HCT116 (cell line): ENCODE results near the gene KRTCAP2. TPM values are rescaled to one million over a fixed set of nuclear protein-coding genes. Genes with fewer than 3 reads are reported as not detected.
A peak's percentile ranks its signal among the peaks of the same experiment; 100 is the strongest.

Source experiments
- ATAC-seq: fragments of 200-7000 bp; cut with Tn5 transposase; 2 replicates; pipeline ENCODE4 v1.9.1; 2020; ENCODE audit warnings: mild to moderate bottlenecking, moderate library complexity
- BruUV-seq: library from RNA; stranded (reverse); fragments of 400-500 nt; replicated peaks from 2 replicates; lab custom pipeline; 2021; lab: Mats Ljungman, UMichigan
- CTCF ChIA-PET: fragments of 300-600 bp; sonication (Branson Sonifier 250); formaldehyde crosslinking; loops from one replicate; lab custom pipeline; 2021; ENCODE audit warnings: antibody characterized with exemption; lab: Charles Lee
- POLR2A ChIA-PET: fragments of 300-600, 350-600 bp; sonication (Branson Sonifier 250); formaldehyde crosslinking; loops from one replicate; lab custom pipeline; 2021; ENCODE audit warnings: antibody characterized with exemption; lab: Charles Lee
- RAD21 ChIA-PET, 2 experiments: fragments of 300-600 bp; sonication (Branson Sonifier 250); formaldehyde crosslinking; loops; one replicate each; lab custom pipeline; 2023; ENCODE audit warnings: low total read pairs in 2 of 2; ENCODE audit not compliant: uncharacterized antibody in 2 of 2, unreplicated experiment in 2 of 2, low non-redundant PET in 1 of 2; lab: Charles Lee
- DNase-seq: peaks from one replicate; pipeline ENCODE4 v3.0.0-alpha.2; 2010; ENCODE audit warnings: low read depth, low spot score
- H2AFZ ChIP-seq: fragments of 200-600 bp; shearing (Covaris generic), sonication (generic); 2 replicates; pipeline ENCODE4 v1.6.1; 2017; ENCODE audit warnings: low read depth, mixed run types, mixed read lengths, antibody characterized with exemption, low read length; ENCODE audit not compliant: poor library complexity, severe bottlenecking
- H3K27ac ChIP-seq: 2 replicates; pipeline ENCODE4 v1.5.1; 2012; ENCODE audit warnings: low read depth, low read length
- H3K27me3 ChIP-seq: fragments of 200-600 bp; sonication (generic); 2 replicates; pipeline ENCODE4 v1.6.1; 2016; ENCODE audit warnings: mixed run types, low read length, mixed read lengths; ENCODE audit not compliant: insufficient read depth
- H3K36me3 ChIP-seq, 2 experiments: fragments of 200-500 bp in 1 of 2; fragments of 200-600 bp in 1 of 2; sonication (Bioruptor generic) in 1 of 2; sonication (generic) in 1 of 2; 2 replicates each; pipeline versions ENCODE4 v1.5.1 to v1.6.1; 2014 to 2016; ENCODE audit warnings: low read length in 2 of 2, inconsistent platforms in 1 of 2, mixed read lengths in 1 of 2, mixed run types in 1 of 2; ENCODE audit not compliant: insufficient read depth in 2 of 2, control insufficient read depth in 1 of 2
- H3K4me1 ChIP-seq, 2 experiments: fragments of 200-600 bp in 1 of 2; sonication (generic) in 1 of 2; 2 replicates each; pipeline versions ENCODE4 v1.5.1 to v1.6.1; 2012 to 2017; ENCODE audit warnings: low read length in 2 of 2, inconsistent platforms in 1 of 2, mild to moderate bottlenecking in 1 of 2, mixed read lengths in 1 of 2, mixed run types in 1 of 2, moderate library complexity in 1 of 2; ENCODE audit not compliant: insufficient read depth in 2 of 2, control insufficient read depth in 1 of 2
- H3K4me2 ChIP-seq: fragments of 200-600 bp; sonication (generic); 2 replicates; pipeline ENCODE4 v1.6.1; 2017; ENCODE audit warnings: mixed run types, low read length, mixed read lengths
- H3K4me3 ChIP-seq, 2 experiments: fragments of 200-600 bp in 1 of 2; sonication (generic) in 1 of 2; replicated peaks in 1 of 2; 2 replicates each; pipeline ENCODE4 v1.5.1; 2011 to 2016; ENCODE audit warnings: low read length in 2 of 2, control low read depth in 1 of 2, low read depth in 1 of 2, mild to moderate bottlenecking in 1 of 2, mixed read lengths in 1 of 2, mixed run types in 1 of 2
- H3K79me2 ChIP-seq: fragments of 200-600 bp; sonication (generic); 2 replicates; pipeline ENCODE4 v1.6.1; 2017; ENCODE audit warnings: mild to moderate bottlenecking, mixed run types, low read length, moderate library complexity, mixed read lengths; ENCODE audit not compliant: insufficient read depth
- H3K9ac ChIP-seq: fragments of 200-600 bp; sonication (generic); 2 replicates; pipeline ENCODE4 v1.6.1; 2016; ENCODE audit warnings: low read length, mixed read lengths
- H3K9me2 ChIP-seq: fragments of 200-600 bp; sonication (generic), shearing (Covaris generic); 2 replicates; pipeline ENCODE4 v1.6.1; 2017; ENCODE audit warnings: mixed run types, mild to moderate bottlenecking, moderate library complexity; ENCODE audit not compliant: insufficient read depth
- H3K9me3 ChIP-seq, 2 experiments: fragments of 200-500 bp in 1 of 2; fragments of 200-600 bp in 1 of 2; sonication (Bioruptor generic) in 1 of 2; sonication (generic) in 1 of 2; 2 replicates each; pipeline ENCODE4 v1.6.1; 2014 to 2017; ENCODE audit warnings: low read length in 2 of 2, mixed read lengths in 2 of 2, inconsistent platforms in 1 of 2, low read depth in 1 of 2, mild to moderate bottlenecking in 1 of 2, mixed run types in 1 of 2, moderate library complexity in 1 of 2; ENCODE audit not compliant: control insufficient read depth in 1 of 2, insufficient read depth in 1 of 2
- H4K20me1 ChIP-seq: fragments of 200-600 bp; sonication (generic), shearing (Covaris generic); 2 replicates; pipeline ENCODE4 v1.6.1; 2017; ENCODE audit warnings: mixed run types, mild to moderate bottlenecking, moderate library complexity; ENCODE audit not compliant: insufficient read depth
- CBX3 ChIP-seq: IDR thresholded peaks from 2 replicates; pipeline ENCODE4 v1.6.1; 2012; ENCODE audit warnings: low read depth
- CEBPB ChIP-seq: IDR thresholded peaks from 2 replicates; pipeline ENCODE4 v1.6.1; 2012; ENCODE audit warnings: low read depth
- ELF1 ChIP-seq: IDR thresholded peaks from 2 replicates; pipeline ENCODE4 v1.6.1; 2012; ENCODE audit warnings: low read depth, borderline replicate concordance
- EZH2 ChIP-seq: fragments of 200-600 bp; sonication (generic); IDR thresholded peaks from 2 replicates; pipeline ENCODE4 v1.6.1; 2017; ENCODE audit warnings: antibody characterized with exemption, mixed run types
- FOSL1 ChIP-seq: IDR thresholded peaks from 2 replicates; pipeline ENCODE4 v1.6.1; 2012; ENCODE audit warnings: low read depth
- RAD21 ChIP-seq: IDR thresholded peaks from 2 replicates; pipeline ENCODE4 v1.6.1; 2012; ENCODE audit warnings: low read depth, mild to moderate bottlenecking
- REST ChIP-seq: IDR thresholded peaks from 2 replicates; pipeline ENCODE4 v1.6.1; 2012; ENCODE audit warnings: low read depth
- SIN3A ChIP-seq: IDR thresholded peaks from 2 replicates; pipeline ENCODE4 v1.6.1; 2012; ENCODE audit warnings: low read depth
- SP1 ChIP-seq: IDR thresholded peaks from 2 replicates; pipeline ENCODE4 v1.6.1; 2012; ENCODE audit warnings: low read depth
- TCF7L2 ChIP-seq: IDR thresholded peaks from 2 replicates; pipeline ENCODE4 v1.7.0; 2011; ENCODE audit warnings: borderline replicate concordance, inconsistent platforms; ENCODE audit not compliant: insufficient read depth, insufficient read length; ENCODE audit errors: extremely low read depth
- YY1 ChIP-seq: IDR thresholded peaks from 2 replicates; pipeline ENCODE4 v1.6.1; 2011; ENCODE audit warnings: low read length, low read depth, moderate library complexity, mild to moderate bottlenecking; ENCODE audit not compliant: insufficient replicate concordance; ENCODE audit errors: extremely low read depth
- ZBTB33 ChIP-seq: IDR thresholded peaks from 2 replicates; pipeline ENCODE4 v1.6.1; 2011; ENCODE audit warnings: mild to moderate bottlenecking, low read length, moderate library complexity; ENCODE audit not compliant: insufficient replicate concordance; ENCODE audit errors: extremely low read depth
- ZFX ChIP-seq: fragments of 450-650 bp; IDR thresholded peaks from 2 replicates; pipeline ENCODE4 v1.6.1; 2017
- ZNF274 ChIP-seq: fragments of 200-500 bp; sonication (Bioruptor generic); IDR thresholded peaks from 2 replicates; pipeline ENCODE4 v1.6.1; 2014; ENCODE audit warnings: mild to moderate bottlenecking, low read depth, low read length, inconsistent platforms
- intact Hi-C: fragments of 100-400 bp; cut with micrococcal nuclease; formaldehyde crosslinking; loops from 2 replicates; pipeline ENCODE4 v1.10.0; 2022
- total RNA-seq: library from RNA; stranded (reverse); gene quantifications from one replicate; pipeline ENCODE4 v1.2.1, GENCODE V29; 2021; ENCODE audit not compliant: unreplicated experiment

The KRTCAP2 gene
- total RNA-seq, 1 experiment from 2014 or later, result 143 TPM

GRCh38 chr1:155126556-155127104, 46.5 kb downstream of the KRTCAP2 start:
- DNase-seq (no peak), ATAC-seq (no peak)
- H3K27ac ChIP-seq, result no peak overlapping the region; the same call in 1 of the 2 replicates
- H3K27me3 ChIP-seq, result no peaks in the 10 kb centered on the region
- H3K4me2 ChIP-seq, result peak overlapping the region; percentile 99
- H3K36me3 ChIP-seq, result peaks cover 3 to 8% of the 10 kb centered on the region in 2 experiments; a peak in 2 of 4 replicates
- intact Hi-C loops, result no loop called here
- H3K79me2 ChIP-seq, result peaks cover 38% of the 10 kb centered on the region
- peak overlapping the region; percentile 91 for H3K9ac ChIP-seq
- POLR2A ChIA-PET, result no interaction called here
- H3K9me2 ChIP-seq, result no peaks in the 10 kb centered on the region
- CTCF ChIA-PET, result no interaction called here
- H2AFZ ChIP-seq, result no peak overlapping the region
- RAD21 ChIA-PET, result no interaction called here
- no peaks in the 10 kb centered on the region for H3K9me3 ChIP-seq
- BruUV-seq, result no TSS peak
- peak overlapping the region; percentile 70 to 97 for H3K4me3 ChIP-seq
- H4K20me1 ChIP-seq, result no peaks in the 10 kb centered on the region
- TF ChIP-seq CBX3 (no peak), TCF7L2 (peak; percentile 26), FOSL1 (no peak)
- peaks cover 29 to 69% of the 10 kb centered on the region in 2 experiments for H3K4me1 ChIP-seq

DNA sequence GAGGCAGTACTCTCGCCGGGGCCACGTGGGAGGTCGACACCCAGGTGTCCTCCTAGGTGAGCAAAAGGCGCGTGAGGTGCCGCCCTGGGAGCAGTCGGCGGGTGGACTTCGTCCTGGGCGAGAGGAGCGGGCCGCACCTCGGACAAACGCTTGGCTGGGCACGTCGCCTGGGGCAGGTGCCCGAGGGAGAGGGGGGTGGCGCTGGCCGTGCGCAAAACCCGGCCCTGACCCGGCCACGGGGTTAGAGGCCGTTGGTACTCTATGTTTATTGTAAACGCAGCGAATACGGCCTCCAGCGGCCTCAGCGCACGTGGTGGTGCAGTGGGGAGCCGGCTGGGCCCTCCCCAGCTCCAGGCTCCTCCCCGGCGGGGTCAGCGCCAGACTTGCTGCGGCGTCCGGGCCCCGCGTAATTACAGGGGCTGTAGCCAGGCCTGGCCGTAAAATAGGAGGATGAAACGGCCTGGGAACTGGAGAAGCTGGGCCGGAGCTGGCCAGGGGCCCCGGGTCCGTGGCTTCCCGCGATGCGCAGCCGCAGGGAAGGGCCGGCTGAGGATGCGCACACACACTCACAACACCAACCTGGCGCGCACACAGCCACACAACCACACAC, 47.1 kb downstream of the KRTCAP2 start:
- peaks cover 29 to 64% of the 10 kb centered on the region in 2 experiments for H3K4me1 ChIP-seq
- no peak for DNase-seq
- H4K20me1 ChIP-seq, result no peaks in the 10 kb centered on the region
- H3K27me3 ChIP-seq, result no peaks in the 10 kb centered on the region
- POLR2A ChIA-PET, result no interaction called here
- H3K36me3 ChIP-seq, result peaks cover 0 to 3% of the 10 kb centered on the region in 2 experiments; a peak in 2 of 4 replicates
- BruUV-seq, result no TSS peak
- ATAC-seq, result no peak
- no peaks in the 10 kb centered on the region for H3K9me2 ChIP-seq
- peaks cover 32% of the 10 kb centered on the region for H3K79me2 ChIP-seq
- H3K9ac ChIP-seq, result no peak overlapping the region
- intact Hi-C loops, result no loop called here
- no peak overlapping the region for H3K4me3 ChIP-seq
- RAD21 ChIA-PET, result no interaction called here
- no peak overlapping the region; the same call in 1 of the 2 replicates for H3K27ac ChIP-seq
- H3K4me2 ChIP-seq, result peak overlapping the region; percentile 99
- no peak overlapping the region for H2AFZ ChIP-seq
- CTCF ChIA-PET, result no interaction called here
- H3K9me3 ChIP-seq, result no peaks in the 10 kb centered on the region
- no peak for TF ChIP-seq SP1
- no peak for TF ChIP-seq SIN3A
- no peak for TF ChIP-seq RAD21
- no peak for TF ChIP-seq FOSL1
- no peak for TF ChIP-seq EZH2
- no peak for TF ChIP-seq YY1
- no peak for TF ChIP-seq ELF1
- TF ChIP-seq REST, result no peak
- no peak for TF ChIP-seq ZBTB33
- TF ChIP-seq ZNF274, result no peak
- TF ChIP-seq CBX3, result no peak
- TF ChIP-seq ZFX, result no peak
- no peak for TF ChIP-seq CEBPB
